Body of pancreas (tissue), 4 donors: ENCODE measurements around the gene CBL.

Experiments
- POLR2A ChIP-seq, 3 donors: fragments of 450-650 bp; IDR thresholded peaks; one replicate each; pipeline ENCODE4 v1.6.1; 2016; ENCODE audit warnings: antibody characterized with exemption in 3 of 3, mild to moderate bottlenecking in 2 of 3
- TF ChIP-seq, protein P1 (sequence below), 7 experiments: fragments of 450-650 bp in 4 of 7; fragments of 200-600 bp in 3 of 7; sonication (generic) in 3 of 7; IDR thresholded peaks; one replicate each; pipeline ENCODE4 v1.5.1; 2016 to 2019; ENCODE audit warnings: antibody characterized with exemption in 7 of 7

DNA sequence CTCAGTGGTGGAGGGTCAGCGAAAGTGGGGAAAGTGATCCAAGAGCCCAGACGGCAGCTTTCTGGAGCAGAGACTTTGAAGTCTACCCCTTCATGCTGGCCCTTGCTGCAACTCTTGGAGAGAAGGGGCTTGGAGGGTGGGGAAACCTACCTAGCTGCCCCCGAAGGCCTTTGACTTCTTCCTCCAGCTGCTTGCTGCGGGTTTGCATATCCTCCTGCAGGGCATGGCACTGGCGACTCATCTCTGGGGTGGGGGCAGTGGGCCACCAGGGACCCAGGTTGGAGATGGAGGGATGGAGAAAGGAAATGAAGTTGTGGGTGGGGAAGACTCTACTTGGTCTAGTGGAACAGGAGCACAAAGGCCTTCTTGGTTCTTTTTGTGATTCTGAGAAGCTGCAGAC lies 13.1 kb upstream of the CBL start:
- TF ChIP-seq, protein P1, sequence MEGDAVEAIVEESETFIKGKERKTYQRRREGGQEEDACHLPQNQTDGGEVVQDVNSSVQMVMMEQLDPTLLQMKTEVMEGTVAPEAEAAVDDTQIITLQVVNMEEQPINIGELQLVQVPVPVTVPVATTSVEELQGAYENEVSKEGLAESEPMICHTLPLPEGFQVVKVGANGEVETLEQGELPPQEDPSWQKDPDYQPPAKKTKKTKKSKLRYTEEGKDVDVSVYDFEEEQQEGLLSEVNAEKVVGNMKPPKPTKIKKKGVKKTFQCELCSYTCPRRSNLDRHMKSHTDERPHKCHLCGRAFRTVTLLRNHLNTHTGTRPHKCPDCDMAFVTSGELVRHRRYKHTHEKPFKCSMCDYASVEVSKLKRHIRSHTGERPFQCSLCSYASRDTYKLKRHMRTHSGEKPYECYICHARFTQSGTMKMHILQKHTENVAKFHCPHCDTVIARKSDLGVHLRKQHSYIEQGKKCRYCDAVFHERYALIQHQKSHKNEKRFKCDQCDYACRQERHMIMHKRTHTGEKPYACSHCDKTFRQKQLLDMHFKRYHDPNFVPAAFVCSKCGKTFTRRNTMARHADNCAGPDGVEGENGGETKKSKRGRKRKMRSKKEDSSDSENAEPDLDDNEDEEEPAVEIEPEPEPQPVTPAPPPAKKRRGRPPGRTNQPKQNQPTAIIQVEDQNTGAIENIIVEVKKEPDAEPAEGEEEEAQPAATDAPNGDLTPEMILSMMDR (IDR thresholded peaks at IDR 0.05) = no peak
- no peak for TF ChIP-seq POLR2A (IDR thresholded peaks at IDR 0.05)
